ENCODE results near the gene ARID1B.

GRCh38 chr6:156924246-156924645 is 147.1 kb downstream of the ARID1B start:
- TF ChIP-seq CTCF (IDR thresholded peaks at IDR 0.05), result no peak
- TF ChIP-seq POLR2A (IDR thresholded peaks at IDR 0.05), result no peak

All from adrenal gland (tissue), 5 donors.